Measurements from ENCODE around the gene FRMD5.

FRMD5 gene

DNA sequence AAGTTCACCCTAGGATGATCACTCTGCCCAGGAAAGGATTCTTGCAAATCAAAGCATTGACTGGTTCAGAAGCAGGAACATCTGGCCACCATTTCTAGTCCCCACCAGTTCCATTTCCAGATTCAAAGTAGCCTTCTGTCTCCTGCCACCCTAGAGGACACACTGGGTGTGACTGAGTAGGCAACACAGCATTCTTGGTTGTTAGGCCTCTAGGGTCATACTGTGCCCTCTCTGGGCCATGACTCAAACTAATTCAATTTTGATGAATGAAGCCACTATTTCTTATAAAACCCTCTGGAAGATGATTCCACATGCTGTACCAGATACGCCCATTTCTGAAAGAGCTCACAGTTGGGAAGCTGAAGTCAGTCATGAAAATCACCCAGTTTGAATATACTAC, 298.5 kb downstream of the FRMD5 start:
- no peak for DNase-seq (ENCODE audit: extremely low read depth, low read depth)
- TF ChIP-seq, protein P1, sequence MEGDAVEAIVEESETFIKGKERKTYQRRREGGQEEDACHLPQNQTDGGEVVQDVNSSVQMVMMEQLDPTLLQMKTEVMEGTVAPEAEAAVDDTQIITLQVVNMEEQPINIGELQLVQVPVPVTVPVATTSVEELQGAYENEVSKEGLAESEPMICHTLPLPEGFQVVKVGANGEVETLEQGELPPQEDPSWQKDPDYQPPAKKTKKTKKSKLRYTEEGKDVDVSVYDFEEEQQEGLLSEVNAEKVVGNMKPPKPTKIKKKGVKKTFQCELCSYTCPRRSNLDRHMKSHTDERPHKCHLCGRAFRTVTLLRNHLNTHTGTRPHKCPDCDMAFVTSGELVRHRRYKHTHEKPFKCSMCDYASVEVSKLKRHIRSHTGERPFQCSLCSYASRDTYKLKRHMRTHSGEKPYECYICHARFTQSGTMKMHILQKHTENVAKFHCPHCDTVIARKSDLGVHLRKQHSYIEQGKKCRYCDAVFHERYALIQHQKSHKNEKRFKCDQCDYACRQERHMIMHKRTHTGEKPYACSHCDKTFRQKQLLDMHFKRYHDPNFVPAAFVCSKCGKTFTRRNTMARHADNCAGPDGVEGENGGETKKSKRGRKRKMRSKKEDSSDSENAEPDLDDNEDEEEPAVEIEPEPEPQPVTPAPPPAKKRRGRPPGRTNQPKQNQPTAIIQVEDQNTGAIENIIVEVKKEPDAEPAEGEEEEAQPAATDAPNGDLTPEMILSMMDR (IDR thresholded peaks at IDR 0.05; ENCODE audit: low read depth, low read length, missing control alignments) = no peak
- H3K4me3 ChIP-seq (replicated peaks; ENCODE audit: low read depth, low read length) = no peak overlapping the region

DNA sequence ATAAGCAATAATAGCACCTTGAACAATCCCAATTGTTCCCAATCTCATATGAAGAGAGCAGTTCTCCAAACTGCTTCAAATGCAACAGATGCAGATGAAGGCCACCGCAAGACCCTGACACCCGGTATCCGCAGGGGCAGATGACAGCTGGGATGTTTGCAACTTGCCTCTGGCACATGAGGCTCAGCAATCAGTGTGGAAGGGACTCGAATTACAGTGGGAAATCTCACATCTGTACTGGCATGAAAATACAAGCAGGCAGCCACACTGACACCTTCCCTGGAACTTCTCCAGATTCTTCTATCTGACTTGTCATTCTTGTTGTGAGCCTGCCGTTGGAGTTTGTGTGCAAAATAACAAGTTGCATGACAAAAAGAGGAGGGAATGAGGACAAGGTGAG, 299.5 kb downstream of the FRMD5 start:
- no peak for DNase-seq (ENCODE audit: extremely low read depth, low read depth)
- TF ChIP-seq, protein P1 (IDR thresholded peaks at IDR 0.05; ENCODE audit: low read depth, low read length, missing control alignments) = no peak
- H3K4me3 ChIP-seq (replicated peaks; ENCODE audit: low read depth, low read length) = no peak overlapping the region

DNA sequence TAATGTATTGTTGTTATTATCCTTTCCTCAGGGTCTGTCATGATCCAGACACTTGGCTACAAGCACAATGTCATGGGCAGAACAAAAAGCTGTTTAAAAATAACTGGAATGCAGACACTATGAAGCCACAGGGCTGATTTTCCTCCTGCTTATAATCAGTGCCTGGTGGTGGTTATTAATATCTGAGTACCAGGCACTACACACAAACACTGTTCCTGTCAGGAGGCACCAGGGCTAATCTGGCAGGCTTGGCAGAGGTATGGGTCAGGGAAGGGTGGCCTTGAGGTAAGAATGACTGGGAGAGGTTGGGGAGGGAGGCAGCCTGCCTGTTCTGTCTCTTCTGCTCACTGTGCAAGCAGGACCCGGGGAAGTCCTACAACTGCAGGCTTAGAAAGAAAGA, 301.1 kb downstream of the FRMD5 start:
- TF ChIP-seq, protein P1 (IDR thresholded peaks at IDR 0.05; ENCODE audit: low read depth, low read length, missing control alignments) = no peak
- no peak overlapping the region for H3K4me3 ChIP-seq (replicated peaks; ENCODE audit: low read depth, low read length)
- no peak for DNase-seq (ENCODE audit: extremely low read depth, low read depth)

DNA sequence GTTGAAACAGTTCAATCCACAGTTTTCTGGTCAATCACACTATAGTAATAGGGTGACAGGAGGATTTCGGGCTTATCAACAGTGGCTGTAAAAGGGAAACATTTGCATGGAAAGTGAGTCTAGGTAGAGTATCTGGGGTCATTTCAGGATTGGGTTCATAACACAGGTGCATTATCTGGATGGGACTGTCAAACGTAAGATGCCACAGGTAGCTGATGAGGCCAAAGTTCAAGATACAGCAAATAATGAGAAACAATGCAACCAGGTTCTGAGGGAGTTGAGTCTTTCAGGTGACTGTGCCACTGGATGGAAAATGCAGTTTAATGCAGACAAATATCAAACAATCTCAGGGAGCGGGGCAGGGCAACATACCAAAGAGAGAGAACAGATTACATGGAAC, 306.0 kb downstream of the FRMD5 start:
- no peak for DNase-seq (ENCODE audit: extremely low read depth, low read depth)
- H3K4me3 ChIP-seq (replicated peaks; ENCODE audit: low read depth, low read length) = no peak overlapping the region
- TF ChIP-seq, protein P1 (IDR thresholded peaks at IDR 0.05; ENCODE audit: low read depth, low read length, missing control alignments) = no peak

DNA sequence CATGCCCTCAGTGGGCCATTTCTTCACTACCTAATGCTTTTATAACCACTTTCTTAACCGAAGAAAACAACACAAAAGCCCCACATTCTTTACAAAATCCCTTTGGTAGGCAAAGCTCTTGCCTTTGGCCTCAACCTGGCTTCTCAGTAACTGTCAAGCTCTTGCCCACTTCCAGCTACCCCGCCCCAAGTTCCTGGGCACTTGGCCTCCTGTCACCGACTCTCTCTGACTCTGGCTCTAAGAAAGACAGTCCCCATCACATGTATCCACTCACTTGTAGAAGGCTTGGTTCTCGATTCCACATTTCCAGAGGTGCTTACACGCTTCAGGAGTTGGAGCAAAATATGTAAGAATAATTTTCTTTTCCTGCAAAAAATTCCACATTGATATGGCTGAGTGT, 307.2 kb downstream of the FRMD5 start:
- H3K4me3 ChIP-seq (replicated peaks; ENCODE audit: low read depth, low read length) = no peak overlapping the region
- TF ChIP-seq, protein P1 (IDR thresholded peaks at IDR 0.05; ENCODE audit: low read depth, low read length, missing control alignments) = no peak
- no peak for DNase-seq (ENCODE audit: extremely low read depth, low read depth)

DNA sequence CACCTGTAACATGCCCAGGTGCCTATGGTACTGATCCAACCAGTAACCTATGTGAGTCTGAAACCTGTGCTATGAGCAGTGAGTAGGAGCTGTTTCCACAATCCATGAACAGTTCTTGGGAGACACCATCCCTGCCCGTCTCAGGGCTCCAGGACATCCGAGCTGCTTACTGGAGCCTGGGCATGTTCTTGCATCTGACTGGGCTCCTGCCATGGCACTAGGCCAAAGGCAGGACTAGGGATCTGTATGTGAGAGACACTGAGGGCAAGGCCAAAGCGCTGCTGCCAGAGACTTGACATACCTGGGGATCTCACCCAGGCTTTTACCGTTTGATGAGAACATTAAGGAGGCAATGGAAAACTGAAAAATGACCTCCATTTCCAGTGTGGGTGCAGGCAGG, 308.5 kb downstream of the FRMD5 start:
- TF ChIP-seq, protein P1 (IDR thresholded peaks at IDR 0.05; ENCODE audit: low read depth, low read length, missing control alignments) = no peak
- no peak overlapping the region for H3K4me3 ChIP-seq (replicated peaks; ENCODE audit: low read depth, low read length)
- DNase-seq (ENCODE audit: extremely low read depth, low read depth) = no peak

DNA sequence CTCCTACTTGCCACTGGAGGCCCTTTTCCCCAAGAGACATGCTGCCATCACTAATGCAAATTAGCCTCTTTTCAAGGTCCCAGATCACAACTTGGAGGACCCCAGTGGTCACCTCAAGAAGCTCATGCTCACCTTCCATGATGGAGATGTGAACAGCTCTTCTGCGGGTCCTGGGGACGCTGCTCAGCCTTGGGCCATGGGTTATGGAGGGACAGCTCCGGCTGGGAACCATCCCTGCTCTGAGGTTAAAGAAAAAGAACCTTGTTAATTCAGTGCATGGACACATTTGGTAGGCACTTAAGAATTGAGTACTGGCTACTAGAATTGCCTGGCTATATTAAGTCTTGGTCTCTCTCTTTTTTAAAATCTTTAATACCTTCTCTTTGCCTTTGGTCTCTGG, 311.5 kb downstream of the FRMD5 start:
- no peak for DNase-seq (ENCODE audit: extremely low read depth, low read depth)
- H3K4me3 ChIP-seq (replicated peaks; ENCODE audit: low read depth, low read length) = no peak overlapping the region
- TF ChIP-seq, protein P1 (IDR thresholded peaks at IDR 0.05; ENCODE audit: low read depth, low read length, missing control alignments) = no peak
